ENCODE results near the gene PHLDA1.
"Not testable (repeated sequence)": the region's sequence is repeated elsewhere in the genome, so short reads cannot be mapped to it uniquely, and the experiment has no call there.

Gene PHLDA1

DNA sequence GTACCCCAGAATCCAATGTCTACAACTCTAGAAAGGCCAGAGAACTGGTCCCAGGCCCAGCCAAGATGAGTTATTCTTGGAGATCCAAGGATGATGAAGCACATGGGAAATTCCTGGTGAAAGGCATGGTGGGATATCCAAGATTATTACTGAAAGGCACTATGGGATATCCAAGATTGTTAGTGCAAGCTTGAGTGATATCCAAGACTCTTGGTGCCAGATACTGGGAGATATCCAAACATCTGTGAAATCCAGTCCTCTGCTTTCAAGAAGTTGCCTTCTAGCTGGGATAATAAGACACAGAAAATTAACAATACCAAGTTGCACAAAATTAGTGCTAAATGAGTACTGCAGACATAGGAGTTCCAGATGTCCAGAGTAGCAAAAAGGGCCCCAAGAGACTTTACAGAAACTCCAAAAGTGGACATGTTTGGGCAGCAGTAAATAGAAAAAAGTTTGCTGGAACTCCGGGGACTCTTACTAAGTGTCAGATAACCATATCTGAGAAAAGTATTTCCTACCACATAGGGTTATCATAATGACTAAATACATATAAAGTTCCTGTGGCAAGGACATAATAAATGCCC, 34.6 kb downstream of the PHLDA1 start:
- Histone ChIP-seq H3K9me3 (ENCODE audit: control insufficient read depth, low read length) (no peaks in the 10 kb centered on the region), H3K4me1 (ENCODE audit: control insufficient read depth, insufficient read depth, low read length) (peaks cover 37% of the 10 kb centered on the region), H3K4me3 (ENCODE audit: low read length) (no peak overlapping the region), H3K9ac (ENCODE audit: low read length) (no peak overlapping the region), H3K36me3 (ENCODE audit: control insufficient read depth, insufficient read depth, low read length, severe bottlenecking) (no peaks in the 10 kb centered on the region), H3K27me3 (replicated peaks; ENCODE audit: control insufficient read depth, insufficient read depth, low read length) (no peaks in the 10 kb centered on the region)
- peak; percentile 15 for DNase-seq (ENCODE audit: low read depth)

DNA sequence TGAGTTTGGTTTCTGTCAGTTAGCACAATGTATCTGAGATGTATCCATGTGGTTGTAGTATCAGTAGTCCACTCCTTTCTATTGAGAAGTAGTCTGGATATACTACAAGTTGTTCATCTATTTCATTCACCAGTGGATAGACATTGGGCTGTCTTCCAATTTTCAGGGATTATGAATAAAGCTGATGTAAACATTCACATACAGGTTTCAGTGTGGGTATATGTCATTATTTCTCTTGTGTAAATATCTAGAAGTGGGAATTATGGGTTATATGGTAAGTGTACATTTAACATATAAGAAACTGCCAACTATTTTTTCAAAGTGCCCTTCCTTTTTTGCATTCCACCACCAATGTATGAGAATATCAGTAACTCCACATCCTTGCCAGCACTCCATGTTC, 35.9 kb downstream of the PHLDA1 start:
- Histone ChIP-seq H3K27me3 (replicated peaks; ENCODE audit: control insufficient read depth, insufficient read depth, low read length) (no peaks in the 10 kb centered on the region), H3K4me3 (ENCODE audit: low read length) (no peak overlapping the region), H3K9ac (ENCODE audit: low read length) (no peak overlapping the region), H3K4me1 (ENCODE audit: control insufficient read depth, insufficient read depth, low read length) (peaks cover 37% of the 10 kb centered on the region), H3K9me3 (ENCODE audit: control insufficient read depth, low read length) (no peaks in the 10 kb centered on the region), H3K36me3 (ENCODE audit: control insufficient read depth, insufficient read depth, low read length, severe bottlenecking) (no peaks in the 10 kb centered on the region)
- no peak for DNase-seq (ENCODE audit: low read depth)

DNA sequence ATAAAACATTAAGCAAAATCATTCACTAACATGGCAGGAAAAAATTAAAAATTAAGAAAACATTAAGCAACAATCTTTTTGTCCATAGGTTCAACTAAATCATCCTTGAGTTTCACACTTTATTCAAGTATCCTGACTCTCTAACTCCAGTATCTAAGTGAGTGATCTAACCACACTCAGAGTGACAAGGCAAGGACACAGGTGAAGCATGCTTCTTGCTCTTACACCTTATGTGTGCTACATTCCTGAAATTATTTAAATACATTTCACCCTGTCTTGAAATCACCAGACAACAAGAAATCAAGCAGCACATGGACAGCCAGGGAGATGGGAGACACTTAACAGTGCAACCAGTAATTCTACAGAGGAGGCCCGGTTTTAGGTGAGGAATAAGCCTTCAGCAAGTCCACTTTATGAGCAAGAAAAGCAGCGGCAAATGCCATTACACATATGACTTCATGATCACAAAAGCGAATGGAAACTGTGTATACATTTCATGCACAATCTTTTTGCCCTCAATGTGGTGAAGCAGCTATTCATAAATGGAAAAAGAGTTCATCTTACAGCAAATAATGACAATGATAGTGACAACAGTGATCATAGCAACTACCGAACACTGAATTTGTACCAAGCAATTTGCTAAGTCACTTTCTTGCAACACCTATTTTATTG, 37.4 kb downstream of the PHLDA1 start:
- Histone ChIP-seq H3K4me1 (ENCODE audit: control insufficient read depth, insufficient read depth, low read length) (peaks cover 34% of the 10 kb centered on the region), H3K9ac (ENCODE audit: low read length) (no peak overlapping the region), H3K36me3 (ENCODE audit: control insufficient read depth, insufficient read depth, low read length, severe bottlenecking) (no peaks in the 10 kb centered on the region), H3K4me3 (ENCODE audit: low read length) (no peak overlapping the region), H3K27me3 (replicated peaks; ENCODE audit: control insufficient read depth, insufficient read depth, low read length) (no peaks in the 10 kb centered on the region), H3K9me3 (ENCODE audit: control insufficient read depth, low read length) (no peaks in the 10 kb centered on the region)
- DNase-seq (ENCODE audit: low read depth): no peak

DNA sequence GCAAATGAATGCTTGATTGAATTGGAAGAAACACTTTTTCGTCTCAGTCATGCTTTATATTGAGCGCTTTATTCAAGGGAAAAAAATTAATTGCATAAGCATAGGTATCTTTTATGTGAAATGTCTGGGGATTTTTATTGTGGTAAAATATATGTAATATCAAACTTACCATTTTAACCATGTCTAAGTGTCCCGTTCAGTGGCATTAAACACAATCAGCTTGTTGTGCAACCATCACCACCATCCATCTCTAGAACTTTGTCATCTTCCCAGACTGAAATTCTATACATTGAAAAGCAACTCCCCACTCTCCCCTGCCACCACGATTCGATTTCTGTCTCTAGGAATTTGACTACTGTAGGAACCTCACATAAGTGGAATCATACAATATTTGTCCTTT, 39.8 kb downstream of the PHLDA1 start:
- no peak for DNase-seq (ENCODE audit: low read depth)
- H3K36me3 ChIP-seq (ENCODE audit: control insufficient read depth, insufficient read depth, low read length, severe bottlenecking): no peaks in the 10 kb centered on the region
- no peaks in the 10 kb centered on the region for H3K27me3 ChIP-seq (replicated peaks; ENCODE audit: control insufficient read depth, insufficient read depth, low read length)
- H3K9me3 ChIP-seq (ENCODE audit: control insufficient read depth, low read length): no peaks in the 10 kb centered on the region
- H3K4me3 ChIP-seq (ENCODE audit: low read length): no peak overlapping the region
- H3K9ac ChIP-seq (ENCODE audit: low read length): no peak overlapping the region
- peaks cover 11% of the 10 kb centered on the region for H3K4me1 ChIP-seq (ENCODE audit: control insufficient read depth, insufficient read depth, low read length)

DNA sequence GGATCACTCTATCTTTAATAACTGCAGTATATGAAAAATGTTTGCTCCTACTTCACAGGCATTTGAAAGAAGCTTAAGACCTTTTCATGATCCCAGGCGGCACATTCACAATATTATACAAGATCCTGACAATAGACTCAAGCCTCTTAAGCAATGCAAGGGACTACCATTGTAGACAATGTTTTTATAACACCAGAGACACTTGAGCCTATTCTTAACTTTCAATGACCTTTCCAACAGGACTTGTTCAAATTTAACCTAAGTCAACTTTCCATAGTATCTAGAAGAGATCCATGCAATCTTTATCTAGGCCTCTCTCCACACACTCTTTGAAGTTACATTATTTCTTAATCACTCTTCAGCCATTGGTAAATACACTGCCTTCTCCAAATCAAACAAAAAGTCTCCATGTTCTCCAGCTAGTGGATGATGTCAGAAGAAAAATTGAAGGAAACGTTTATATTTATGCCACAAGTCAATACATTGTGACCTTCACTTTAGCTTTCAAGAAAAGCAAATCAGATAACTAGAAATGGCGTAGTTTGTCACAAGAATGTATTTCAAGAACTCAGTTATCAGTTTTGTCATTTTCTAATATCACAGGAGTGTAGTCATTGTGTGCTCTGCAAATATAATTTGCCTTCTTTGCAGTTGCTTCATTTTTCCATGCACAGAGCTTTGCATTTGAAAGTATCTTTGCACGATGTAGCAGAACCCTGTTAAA, 41.2 kb downstream of the PHLDA1 start:
- Histone ChIP-seq H3K4me3 (ENCODE audit: low read length) (no peak overlapping the region), H3K9me3 (ENCODE audit: control insufficient read depth, low read length) (no peaks in the 10 kb centered on the region), H3K36me3 (ENCODE audit: control insufficient read depth, insufficient read depth, low read length, severe bottlenecking) (no peaks in the 10 kb centered on the region), H3K4me1 (ENCODE audit: control insufficient read depth, insufficient read depth, low read length) (peaks cover 8% of the 10 kb centered on the region), H3K27me3 (replicated peaks; ENCODE audit: control insufficient read depth, insufficient read depth, low read length) (no peaks in the 10 kb centered on the region), H3K9ac (ENCODE audit: low read length) (no peak overlapping the region)
- DNase-seq (ENCODE audit: low read depth): no peak

DNA sequence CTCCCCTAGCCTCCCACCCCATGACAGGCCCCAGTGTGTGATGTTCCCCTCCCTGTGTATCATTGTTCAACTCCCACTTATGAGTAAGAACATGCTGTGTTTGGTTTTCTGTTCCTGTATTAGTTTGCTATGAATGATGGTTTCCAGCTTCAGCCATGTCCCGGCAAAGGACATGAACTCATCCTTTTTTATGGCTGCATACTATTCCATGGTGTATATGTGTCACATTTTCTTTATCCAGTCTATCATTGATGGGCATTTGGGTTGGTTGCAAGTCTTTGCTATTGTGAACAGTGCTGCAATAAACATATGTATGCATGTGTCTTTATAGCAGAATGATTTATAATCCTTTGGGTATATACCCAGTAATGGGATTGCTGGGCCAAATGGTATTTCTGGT, 43.9 kb downstream of the PHLDA1 start:
- H3K27me3 ChIP-seq (replicated peaks; ENCODE audit: control insufficient read depth, insufficient read depth, low read length); H3K4me1 ChIP-seq (ENCODE audit: control insufficient read depth, insufficient read depth, low read length); H3K36me3 ChIP-seq (ENCODE audit: control insufficient read depth, insufficient read depth, low read length, severe bottlenecking); H3K4me3 ChIP-seq (ENCODE audit: low read length); DNase-seq (ENCODE audit: low read depth); H3K9me3 ChIP-seq (ENCODE audit: control insufficient read depth, low read length); H3K9ac ChIP-seq (ENCODE audit: low read length): not testable (repeated sequence)

DNA sequence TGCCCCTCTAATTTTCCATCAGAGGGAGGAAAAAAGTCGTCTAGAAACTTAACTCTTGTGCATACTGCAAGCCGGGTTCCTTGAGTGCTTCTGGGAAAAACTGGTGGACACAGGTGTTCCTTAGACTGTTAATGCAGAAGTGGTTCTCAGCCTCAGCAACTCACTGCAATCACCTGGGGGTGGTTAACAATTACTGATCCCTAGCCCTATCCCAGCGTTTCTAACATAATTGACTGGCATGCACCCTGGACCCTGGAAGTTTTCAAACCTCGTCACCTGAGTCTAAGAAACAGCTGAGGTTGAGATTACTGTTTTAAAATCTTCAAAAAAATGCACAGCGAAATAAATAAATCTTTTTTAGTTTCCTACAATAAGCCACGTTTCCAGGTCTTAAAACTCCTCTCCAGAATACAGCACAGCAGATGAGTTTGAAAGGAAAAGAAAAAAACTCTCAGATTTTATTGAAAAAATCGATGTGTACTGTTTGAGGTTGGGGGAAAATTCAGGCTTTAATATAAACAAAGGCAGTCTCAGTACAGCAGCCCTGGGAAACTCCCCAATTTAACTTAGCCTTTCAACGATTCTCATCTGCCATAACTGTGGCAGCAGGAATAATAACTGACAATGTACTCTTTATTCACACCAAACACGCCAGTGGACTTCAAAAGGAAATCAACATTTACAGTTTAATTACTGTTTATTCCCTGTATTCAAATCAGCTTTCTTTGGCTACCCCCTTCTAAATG, 45.4 kb downstream of the PHLDA1 start:
- H3K9ac ChIP-seq (ENCODE audit: low read length): no peak overlapping the region
- no peak for DNase-seq (ENCODE audit: low read depth)
- no peaks in the 10 kb centered on the region for H3K9me3 ChIP-seq (ENCODE audit: control insufficient read depth, low read length)
- no peaks in the 10 kb centered on the region for H3K36me3 ChIP-seq (ENCODE audit: control insufficient read depth, insufficient read depth, low read length, severe bottlenecking)
- H3K27me3 ChIP-seq (replicated peaks; ENCODE audit: control insufficient read depth, insufficient read depth, low read length): no peaks in the 10 kb centered on the region
- H3K4me1 ChIP-seq (ENCODE audit: control insufficient read depth, insufficient read depth, low read length): peaks cover 10% of the 10 kb centered on the region
- H3K4me3 ChIP-seq (ENCODE audit: low read length): no peak overlapping the region

DNA sequence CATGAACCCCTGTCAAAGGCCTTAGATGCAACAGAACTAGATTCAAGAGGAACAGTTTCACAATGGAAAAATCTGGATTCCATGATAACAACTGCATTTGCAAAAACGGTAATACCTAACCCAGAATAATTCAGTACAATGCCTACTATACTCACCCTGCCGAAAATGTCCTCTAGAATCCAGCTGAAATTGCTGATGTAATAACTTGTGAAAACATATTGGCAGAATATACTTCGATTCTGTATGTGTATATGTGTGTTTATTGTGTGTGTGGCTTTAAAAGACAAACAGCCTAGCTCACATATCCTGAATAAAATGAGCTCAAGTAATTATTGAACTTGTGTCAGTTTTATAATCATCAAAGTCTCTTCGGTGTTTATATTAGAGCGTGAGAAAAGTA, 46.0 kb downstream of the PHLDA1 start:
- H3K27me3 ChIP-seq (replicated peaks; ENCODE audit: control insufficient read depth, insufficient read depth, low read length): no peaks in the 10 kb centered on the region
- DNase-seq (ENCODE audit: low read depth): no peak

DNA sequence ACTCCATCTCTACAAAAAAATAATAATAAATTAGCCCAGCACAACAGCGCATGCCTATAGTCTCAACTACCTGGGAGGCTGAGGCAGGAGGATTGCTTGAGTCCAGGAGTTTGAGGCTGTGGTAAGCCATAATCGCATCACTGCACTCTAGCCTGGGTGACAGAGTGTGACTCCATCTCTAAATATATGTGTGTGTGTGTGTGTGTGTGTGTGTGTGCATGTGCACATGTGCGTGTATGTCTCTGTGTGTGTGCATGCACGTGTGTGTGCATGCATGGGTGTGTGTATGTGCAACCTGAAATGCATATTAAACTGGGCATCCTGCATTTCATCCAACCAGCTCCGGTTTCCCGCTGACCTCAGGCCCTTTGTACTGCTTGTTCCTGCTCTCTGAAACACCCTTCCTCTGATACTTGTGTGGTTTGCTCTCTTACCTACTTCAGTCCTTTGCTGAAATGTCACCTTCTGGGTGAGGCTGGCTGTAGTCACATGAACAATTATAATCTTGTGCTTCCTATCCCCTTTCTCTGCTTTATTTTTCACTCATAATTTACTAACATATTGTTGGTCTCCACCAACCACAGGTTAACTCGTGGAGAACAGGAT, 46.9 kb downstream of the PHLDA1 start:
- Histone ChIP-seq H3K27me3 (replicated peaks; ENCODE audit: control insufficient read depth, insufficient read depth, low read length) (no peaks in the 10 kb centered on the region), H3K9me3 (ENCODE audit: control insufficient read depth, low read length) (no peaks in the 10 kb centered on the region), H3K9ac (ENCODE audit: low read length) (no peak overlapping the region), H3K4me3 (ENCODE audit: low read length) (no peak overlapping the region), H3K4me1 (ENCODE audit: control insufficient read depth, insufficient read depth, low read length) (peaks cover 12% of the 10 kb centered on the region), H3K36me3 (ENCODE audit: control insufficient read depth, insufficient read depth, low read length, severe bottlenecking) (no peaks in the 10 kb centered on the region)
- DNase-seq (ENCODE audit: low read depth): no peak

More for the DNA sequence above, 46.0 kb downstream of the PHLDA1 start:
- Histone ChIP-seq H3K4me3 (ENCODE audit: low read length) (no peak overlapping the region), H3K36me3 (ENCODE audit: control insufficient read depth, insufficient read depth, low read length, severe bottlenecking) (no peaks in the 10 kb centered on the region), H3K9me3 (ENCODE audit: control insufficient read depth, low read length) (no peaks in the 10 kb centered on the region), H3K9ac (ENCODE audit: low read length) (no peak overlapping the region), H3K4me1 (ENCODE audit: control insufficient read depth, insufficient read depth, low read length) (peaks cover 10% of the 10 kb centered on the region)

DNA sequence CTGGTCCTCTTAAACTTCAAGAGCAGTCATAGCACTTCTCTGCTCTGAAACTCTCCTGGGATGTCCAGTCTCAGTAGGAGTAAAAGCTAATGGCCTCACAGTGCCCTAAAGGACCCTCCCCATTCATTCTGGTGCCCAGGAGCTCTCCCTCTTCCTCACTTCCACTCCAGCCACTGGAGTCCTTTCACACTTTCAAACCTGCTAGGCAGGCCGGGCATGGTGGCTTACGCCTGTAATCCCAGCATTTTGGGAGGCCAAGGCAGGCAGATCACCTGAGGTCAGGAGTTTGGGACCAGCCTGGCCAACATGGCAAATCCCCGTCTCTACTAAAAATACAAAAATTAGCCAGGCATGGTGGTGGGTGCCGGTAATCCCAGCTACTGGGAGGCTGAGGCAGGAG, 47.7 kb downstream of the PHLDA1 start:
- H3K9ac ChIP-seq (ENCODE audit: low read length); DNase-seq (ENCODE audit: low read depth); H3K27me3 ChIP-seq (replicated peaks; ENCODE audit: control insufficient read depth, insufficient read depth, low read length); H3K4me3 ChIP-seq (ENCODE audit: low read length); H3K9me3 ChIP-seq (ENCODE audit: control insufficient read depth, low read length); H3K36me3 ChIP-seq (ENCODE audit: control insufficient read depth, insufficient read depth, low read length, severe bottlenecking): not testable (repeated sequence)
- peaks cover 21% of the 10 kb centered on the region for H3K4me1 ChIP-seq (ENCODE audit: control insufficient read depth, insufficient read depth, low read length)

Data from adipocyte (in vitro differentiated cells).